Pericardium fibroblast (primary cell): ENCODE measurements around the gene USP50. TPM values are rescaled to one million over a fixed set of nuclear protein-coding genes. Genes with fewer than 3 reads are reported as not detected.

Experiments used
- total RNA-seq: library from RNA; depleted of rRNA; stranded (reverse); fragments of >200 nt; gene quantifications from 2 replicates; pipeline ENCODE4 v1.2.3, GENCODE V29; 2015

Gene USP50
- not detected in 2 replicates for total RNA-seq

DNA sequence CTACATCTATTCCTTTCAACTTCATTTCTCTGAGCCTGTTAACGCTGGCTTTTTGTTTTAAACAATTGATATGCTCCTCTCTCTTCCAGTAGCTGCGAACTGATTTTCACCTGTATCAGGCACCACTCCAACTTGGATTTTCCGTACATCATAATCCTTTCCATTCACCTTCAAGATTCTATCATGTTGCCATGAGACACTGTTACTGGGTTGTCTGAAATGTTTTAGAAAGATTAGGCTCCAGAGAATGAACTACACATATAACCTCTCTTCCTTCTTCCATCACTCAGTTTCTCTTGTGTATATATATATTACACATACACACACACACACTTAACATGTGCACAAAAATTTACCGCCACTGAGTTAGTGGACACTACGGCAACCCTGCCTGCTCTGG lies at the start of gene USP50:
USP50 (minus strand) TSS at position 101 of the 400 bp plus-strand sequence. CDS start 141 bp downstream, outside the sequence.

Other genes with a start within 250 kb of the USP50 start
- gene GABPB1, start 191.5 kb downstream of the USP50 start, total RNA-seq, result 9.1 and 18.4 TPM in 2 replicates
- 31.5 and 32.7 TPM in 2 replicates for gene USP8, start 122.3 kb downstream of the USP50 start, total RNA-seq
- 29.1 and 51.8 TPM in 2 replicates for gene TRPM7, start 140.1 kb upstream of the USP50 start, total RNA-seq
- gene SPPL2A, start 219.0 kb upstream of the USP50 start, total RNA-seq, result 117 and 143 TPM in 2 replicates